GM12873 (cell line): ENCODE measurements around the gene EFNA2.

ENCODE experiments used
- TF ChIP-seq, protein P1 (sequence below): IDR thresholded peaks from 2 replicates; pipeline ENCODE4 v1.5.1; 2012; ENCODE audit warnings: low read depth, mild to moderate bottlenecking, moderate library complexity, low read length, control low read depth; ENCODE audit not compliant: insufficient read depth; ENCODE audit errors: missing control alignments

The EFNA2 gene

DNA sequence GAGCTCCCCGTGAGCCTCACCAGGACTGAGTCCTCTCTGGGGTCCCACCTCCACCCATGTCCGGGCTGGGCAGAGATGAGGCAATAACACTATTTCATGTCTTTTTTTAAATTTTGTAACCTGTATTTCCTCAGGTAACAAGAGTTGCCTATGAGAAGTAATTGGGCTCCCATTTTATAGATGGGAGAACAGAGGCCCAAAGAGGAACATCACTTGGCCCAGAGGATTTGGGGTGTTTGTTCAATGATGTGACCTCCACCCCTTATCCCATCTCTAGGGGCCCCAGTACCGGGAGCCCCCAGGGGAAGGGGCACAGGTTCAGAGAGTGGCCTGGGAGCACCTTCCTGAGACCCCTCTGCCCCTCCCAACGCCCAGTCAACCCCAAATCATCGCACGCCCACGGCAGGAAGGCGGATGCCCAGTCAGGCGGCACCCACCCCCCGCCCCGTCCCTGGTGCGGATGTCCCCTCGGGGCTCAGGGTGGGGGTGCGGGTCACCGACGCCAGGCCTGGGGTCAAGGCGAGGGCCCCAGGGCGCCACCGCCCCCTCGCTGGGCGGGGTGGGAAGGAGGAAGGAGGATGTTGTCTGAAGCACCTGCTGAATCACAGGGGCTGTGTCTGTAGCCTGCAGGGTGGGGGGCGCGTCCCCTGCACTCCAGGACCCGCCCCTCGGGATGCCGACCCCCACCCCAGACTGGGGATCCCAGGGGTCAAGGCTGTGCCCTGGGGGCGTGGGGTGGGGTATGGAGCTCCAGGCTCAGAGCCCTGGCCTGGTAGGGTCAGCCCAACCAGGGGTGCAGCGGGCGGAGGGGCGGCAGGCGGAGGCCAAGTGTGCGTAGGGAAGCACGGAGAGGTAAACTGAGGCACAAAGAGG, 25.6 kb upstream of the EFNA2 start:
- TF ChIP-seq, protein P1, sequence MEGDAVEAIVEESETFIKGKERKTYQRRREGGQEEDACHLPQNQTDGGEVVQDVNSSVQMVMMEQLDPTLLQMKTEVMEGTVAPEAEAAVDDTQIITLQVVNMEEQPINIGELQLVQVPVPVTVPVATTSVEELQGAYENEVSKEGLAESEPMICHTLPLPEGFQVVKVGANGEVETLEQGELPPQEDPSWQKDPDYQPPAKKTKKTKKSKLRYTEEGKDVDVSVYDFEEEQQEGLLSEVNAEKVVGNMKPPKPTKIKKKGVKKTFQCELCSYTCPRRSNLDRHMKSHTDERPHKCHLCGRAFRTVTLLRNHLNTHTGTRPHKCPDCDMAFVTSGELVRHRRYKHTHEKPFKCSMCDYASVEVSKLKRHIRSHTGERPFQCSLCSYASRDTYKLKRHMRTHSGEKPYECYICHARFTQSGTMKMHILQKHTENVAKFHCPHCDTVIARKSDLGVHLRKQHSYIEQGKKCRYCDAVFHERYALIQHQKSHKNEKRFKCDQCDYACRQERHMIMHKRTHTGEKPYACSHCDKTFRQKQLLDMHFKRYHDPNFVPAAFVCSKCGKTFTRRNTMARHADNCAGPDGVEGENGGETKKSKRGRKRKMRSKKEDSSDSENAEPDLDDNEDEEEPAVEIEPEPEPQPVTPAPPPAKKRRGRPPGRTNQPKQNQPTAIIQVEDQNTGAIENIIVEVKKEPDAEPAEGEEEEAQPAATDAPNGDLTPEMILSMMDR, result no peak

GRCh38 chr19:1260749-1261537, 24.7 kb upstream of the EFNA2 start:
- TF ChIP-seq, protein P1, result no peak

- TF ChIP-seq, protein P1, result peak; percentile 42
These were observed 24.2 kb upstream of the EFNA2 start for GRCh38 chr19:1261538-1261797.

DNA sequence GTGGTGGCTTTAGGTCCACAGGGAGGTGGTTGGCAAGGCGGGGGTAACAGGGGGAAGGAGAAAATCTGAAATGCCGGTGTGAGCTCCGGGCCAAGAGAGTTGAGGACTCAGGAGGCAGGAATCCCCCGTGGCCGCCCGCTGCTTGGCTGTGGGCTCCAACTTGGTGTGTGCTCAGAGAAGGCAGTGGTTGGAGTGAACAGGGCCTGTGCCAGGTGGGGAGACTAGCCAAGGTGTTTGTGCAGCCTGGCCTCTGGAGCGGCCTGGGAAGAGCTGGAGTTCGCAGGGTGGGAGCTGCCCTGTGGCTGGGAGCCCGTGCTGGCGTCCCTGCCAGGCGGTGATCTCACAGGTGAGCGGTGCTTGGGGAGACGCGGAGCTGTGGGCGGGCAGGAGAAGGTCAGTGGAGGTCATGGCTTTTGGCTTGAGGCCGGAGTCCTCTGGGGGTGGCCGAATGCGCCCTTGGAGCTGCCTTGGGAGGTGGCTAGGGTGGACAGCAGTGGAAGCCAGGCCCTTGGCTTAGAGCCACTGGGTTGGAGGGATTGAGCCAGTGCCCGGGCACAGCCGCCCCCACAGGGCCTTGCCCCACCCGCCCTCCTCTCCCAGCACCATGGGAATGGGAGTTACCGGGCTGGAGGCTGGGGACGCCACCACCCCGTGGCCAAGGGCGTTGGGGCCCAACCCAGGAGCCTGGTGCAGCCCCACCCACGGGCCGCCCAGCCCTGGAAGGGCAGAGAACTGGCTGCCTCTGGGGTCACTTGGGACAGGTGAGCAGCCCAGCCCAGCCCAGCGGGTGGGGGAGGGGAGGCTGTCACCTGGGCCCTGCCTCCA, 23.7 kb upstream of the EFNA2 start:
- TF ChIP-seq, protein P1, result no peak

DNA sequence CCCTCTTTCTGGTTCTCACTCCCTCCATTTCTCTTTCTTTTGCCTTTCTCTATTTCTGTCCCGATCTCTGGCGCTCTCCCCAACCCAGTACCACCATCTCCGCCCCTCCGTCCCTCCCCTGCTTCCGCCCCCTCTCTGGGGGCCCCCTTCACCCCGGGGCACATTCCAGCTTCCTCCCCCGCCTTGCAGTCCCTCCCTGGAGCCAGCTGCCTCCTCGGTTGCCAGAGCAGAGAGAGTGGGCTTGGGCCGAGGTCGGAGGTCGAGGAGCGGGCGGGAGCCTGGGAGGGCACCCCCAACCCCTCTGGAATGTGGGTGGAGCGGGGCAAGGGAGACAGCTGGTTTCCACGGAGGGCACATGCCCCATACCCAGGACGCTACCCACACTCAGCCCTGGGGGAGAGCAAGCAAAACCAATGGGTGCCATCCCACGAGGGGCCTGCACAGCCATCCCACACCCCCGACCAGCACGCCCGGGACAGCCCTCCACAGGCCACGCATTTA, 23.0 kb upstream of the EFNA2 start:
- TF ChIP-seq, protein P1, result no peak

GRCh38 chr19:1263188-1263587, 22.5 kb upstream of the EFNA2 start:
- TF ChIP-seq, protein P1, result no peak
